ENCODE data around the gene MYO1G.

The MYO1G gene

DNA sequence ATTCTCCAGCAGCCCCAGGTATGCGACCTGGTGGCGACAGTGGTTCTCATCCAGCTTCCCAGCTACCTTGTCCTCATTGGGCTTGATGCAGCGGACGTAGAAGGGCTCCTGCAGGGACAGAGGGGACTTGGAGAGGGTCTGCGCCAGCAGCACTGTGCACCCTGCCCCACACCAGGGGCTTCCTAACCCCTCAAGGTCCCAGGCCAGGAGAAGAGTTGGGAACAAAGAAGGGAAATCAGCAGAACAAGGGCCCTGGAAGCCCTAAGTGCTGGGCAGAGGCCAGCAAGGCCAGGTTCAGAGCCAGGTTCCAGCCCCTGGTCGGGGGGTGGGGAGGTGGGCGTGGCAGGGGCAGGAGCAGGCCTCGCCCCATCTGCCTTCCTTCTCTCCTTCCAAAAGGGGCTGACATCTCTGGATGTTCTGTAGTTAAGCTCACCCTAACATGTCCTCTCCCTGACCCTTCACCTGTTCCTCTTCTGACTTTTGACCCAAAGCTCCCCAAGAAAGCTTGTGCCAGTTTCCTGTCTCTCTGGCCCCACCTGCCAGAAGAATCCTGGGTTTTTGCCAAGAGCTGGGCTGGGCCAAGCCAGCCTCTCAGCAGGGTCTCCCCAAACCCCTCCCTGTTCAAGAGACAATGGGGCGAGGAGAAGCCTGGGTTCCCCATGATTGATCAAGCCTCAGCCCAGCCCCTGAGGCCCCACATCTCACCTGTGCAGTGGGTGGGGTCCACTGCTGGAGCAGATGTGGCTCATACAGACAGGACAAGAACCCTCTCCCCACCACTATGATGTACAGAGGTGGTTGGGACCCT, 11.9 kb downstream of the MYO1G start:
- DNase-seq (ENCODE audit: low read depth) = no peak

GRCh38 chr7:44965937-44966730, 12.7 kb downstream of the MYO1G start:
- DNase-seq (ENCODE audit: low read depth) = no peak

GRCh38 chr7:44965441-44965903, 13.3 kb downstream of the MYO1G start:
- no peak for DNase-seq (ENCODE audit: low read depth)

- no peak for DNase-seq (ENCODE audit: low read depth)
Observed at GRCh38 chr7:44964831-44965440, 13.9 kb downstream of the MYO1G start.

GRCh38 chr7:44964384-44964830, 14.4 kb downstream of the MYO1G start:
- DNase-seq (ENCODE audit: low read depth) = no peak

GRCh38 chr7:44963364-44964290, 15.2 kb downstream of the MYO1G start:
- DNase-seq (ENCODE audit: low read depth) = no peak

DNA sequence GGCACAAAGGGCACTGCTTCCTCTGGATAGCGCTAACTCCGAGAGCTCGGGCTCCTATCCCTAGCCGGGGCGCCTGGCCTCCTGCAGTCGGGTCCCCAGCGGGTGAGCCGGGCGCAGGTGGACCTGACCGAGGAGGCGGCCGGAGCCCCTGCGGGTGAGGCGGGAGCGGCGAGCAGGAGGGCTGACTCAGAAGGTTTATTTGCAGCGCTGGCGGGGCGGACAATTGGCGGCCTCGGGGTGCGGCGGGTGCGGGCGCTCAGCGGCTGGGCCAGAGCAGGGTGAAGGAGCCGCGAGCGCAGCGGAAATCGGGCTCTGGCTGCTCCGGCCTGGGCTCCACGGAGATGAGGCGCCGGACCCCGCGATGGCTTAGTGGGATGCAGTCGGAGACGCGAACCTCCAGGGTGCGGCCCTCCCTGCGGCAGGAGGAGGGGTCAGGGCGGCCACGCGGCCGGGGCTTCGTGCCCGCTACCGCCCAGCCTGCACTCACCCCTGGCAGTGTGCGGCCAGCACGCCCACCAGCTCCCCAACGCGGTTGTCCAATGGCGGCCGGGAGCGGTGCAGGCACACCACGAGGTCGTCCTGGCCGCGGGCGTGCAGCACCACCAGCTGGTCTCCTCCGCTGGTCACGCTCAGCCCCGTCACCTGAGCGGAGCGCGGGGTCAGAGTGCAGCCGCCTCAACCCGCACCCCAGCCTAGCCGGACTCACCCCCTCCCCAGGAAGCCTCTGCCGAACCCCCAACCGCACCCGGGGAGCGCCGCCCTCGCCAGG, 16.1 kb downstream of the MYO1G start:
- DNase-seq (ENCODE audit: low read depth) = no peak

DNA sequence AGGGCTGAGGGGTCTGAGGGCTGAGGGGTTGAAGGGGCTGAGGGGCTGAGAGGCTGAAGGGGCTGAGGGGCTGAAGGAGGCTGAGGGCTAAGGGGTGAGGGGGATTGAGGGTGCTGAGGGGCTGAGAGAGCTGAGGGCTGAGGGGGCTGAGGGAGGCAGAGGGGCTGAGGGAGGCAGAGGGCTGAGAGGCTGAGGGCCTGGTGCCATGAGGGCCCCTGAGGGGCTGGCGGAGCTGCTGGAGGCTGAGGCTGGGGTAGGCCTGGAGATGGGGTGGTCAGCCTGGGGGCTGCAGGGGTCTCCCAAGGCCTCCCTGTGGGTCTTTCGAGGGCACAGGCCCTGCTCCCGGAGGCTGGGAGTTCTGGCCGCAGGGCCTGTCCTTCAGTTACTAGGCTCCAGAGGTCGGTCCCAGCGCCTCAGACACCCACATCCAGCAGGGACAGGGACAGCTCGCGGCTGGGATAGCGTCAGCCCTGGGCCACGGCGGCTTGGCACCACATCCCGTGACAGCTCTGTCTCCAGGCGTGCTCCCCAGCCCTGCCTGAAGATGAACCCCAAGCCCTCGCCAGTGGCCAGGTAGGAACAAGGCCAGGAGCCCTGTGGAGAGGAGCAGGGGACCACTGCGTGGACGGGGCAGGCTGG, 16.9 kb downstream of the MYO1G start:
- DNase-seq (ENCODE audit: low read depth) = no peak

DNA sequence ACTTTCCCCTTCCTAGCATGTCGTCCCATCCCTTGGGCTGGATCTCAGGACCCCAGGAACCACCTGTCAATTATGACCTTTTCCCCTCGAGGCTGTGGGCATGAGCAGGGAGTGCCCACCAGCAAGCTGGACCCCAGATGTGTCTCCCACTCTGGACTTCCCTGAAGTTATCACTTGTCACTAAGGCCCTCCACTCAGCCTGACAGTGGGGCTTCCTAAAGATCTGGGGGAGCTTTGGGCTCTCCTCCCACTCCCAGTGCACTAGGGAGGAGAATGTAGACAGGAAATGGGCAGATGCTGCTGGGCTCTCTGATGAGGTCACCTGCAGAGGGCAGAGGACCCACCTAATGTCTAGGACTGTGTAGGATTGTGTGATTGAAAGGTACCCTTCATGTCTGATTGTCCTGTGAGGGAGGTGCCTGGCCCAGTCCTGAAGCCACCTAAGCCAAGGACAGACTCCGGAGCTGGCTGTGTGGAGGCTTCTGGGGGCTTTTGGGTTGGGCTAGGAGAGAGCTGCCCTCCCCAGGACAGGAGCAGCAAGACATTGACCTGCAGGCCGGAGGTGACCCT, 18.7 kb downstream of the MYO1G start:
- no peak for DNase-seq (ENCODE audit: low read depth)

GRCh38 chr7:44959433-44959951, 19.3 kb downstream of the MYO1G start:
- no peak for DNase-seq (ENCODE audit: low read depth)

GRCh38 chr7:44958645-44959344, 20.0 kb downstream of the MYO1G start:
- DNase-seq (ENCODE audit: low read depth) = no peak

DNA sequence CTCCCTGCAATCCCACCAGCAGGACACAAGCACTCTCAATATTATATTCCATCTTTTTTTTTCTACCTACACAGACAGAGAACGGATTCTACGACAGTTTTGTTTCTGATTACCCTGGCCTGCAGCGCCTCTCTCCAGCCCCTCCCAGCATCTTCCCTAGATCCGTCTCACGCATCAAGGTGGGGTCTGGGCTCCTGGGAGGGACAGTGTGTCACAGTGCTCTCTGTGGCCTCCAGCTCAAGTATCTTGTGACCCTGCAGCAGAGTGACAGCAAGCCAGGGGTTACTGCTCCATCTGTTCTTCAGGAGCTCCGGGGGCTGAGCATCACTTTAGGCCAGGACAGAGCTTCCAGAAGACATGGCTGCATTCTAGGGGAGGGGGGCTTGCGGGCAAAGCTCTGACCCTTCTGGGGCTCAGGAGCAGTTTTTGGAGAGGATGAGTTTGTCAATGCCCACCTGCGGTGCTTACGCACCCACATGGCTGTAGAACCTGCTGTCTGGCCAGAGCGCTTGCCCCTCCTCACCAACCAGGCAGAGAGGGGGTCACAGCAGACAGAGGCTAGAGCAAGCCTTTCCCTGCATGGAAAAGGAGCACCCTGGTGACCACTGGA, 22.6 kb downstream of the MYO1G start:
- DNase-seq (ENCODE audit: low read depth) = no peak

- no peak for DNase-seq (ENCODE audit: low read depth)
Observed at GRCh38 chr7:44955733-44956132, 23.1 kb downstream of the MYO1G start.

DNA sequence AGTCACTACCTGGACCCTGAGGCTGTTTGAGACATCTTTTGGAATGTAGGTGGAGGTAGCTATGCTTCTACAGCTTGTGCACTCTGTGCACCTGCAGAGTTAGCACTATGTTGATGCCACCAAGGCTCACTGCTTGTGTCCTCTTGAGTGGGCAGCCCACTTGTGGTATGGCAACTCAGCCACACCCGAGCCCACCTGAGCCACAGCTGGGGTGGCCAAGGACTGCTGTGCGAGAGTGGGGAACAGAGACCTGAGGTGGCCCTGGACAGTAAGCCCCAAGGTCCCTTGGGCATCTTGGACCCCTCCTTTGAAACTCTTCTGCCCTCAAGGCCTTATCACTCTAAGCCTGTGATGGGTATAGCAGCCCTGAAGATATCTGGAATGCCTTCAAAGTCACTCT, 25.7 kb downstream of the MYO1G start:
- no peak for DNase-seq (ENCODE audit: low read depth)

DNA sequence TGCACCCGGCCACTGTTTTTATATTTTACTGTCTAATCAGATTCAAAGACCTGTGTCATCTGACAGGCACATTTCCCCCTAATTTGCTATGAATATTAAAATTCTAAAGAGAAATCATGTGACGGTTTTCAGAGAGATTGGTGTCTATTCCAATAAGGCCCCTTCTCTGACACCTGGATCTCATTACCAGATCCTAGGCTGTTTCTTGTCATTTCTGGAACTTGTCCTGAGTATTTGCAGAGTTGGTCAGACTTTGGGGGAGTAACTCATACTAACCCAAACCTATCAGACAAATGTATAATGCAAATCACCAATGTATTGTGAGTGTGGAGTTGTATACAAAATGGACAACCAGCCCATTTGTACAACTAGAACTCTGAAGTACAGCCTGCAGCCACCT, 29.5 kb downstream of the MYO1G start:
- DNase-seq (ENCODE audit: low read depth) = no peak

GRCh38 chr7:44945479-44945878, 33.3 kb downstream of the MYO1G start:
- DNase-seq (ENCODE audit: low read depth) = no peak

- DNase-seq (ENCODE audit: low read depth) = no peak
Observed at GRCh38 chr7:44944821-44945220, 34.0 kb downstream of the MYO1G start.

DNA sequence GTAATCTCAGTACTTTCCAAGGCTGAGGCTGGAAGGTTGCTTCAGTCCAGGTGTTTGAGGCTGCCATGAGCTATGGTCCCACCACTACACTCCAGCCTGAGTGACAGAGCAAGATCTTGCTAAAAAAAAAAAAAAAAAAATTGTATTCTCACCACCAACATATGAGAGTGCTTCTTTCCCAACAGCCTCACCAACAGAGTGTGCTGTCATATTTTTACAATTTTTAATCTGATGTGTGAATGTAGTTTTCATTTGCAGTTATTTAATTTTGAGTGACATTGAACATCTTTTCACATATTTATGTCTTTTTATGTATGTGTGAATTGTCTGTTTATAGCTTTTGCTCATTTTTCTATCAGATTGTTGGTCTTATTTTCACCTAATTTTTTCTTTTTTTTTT, 35.2 kb downstream of the MYO1G start:
- DNase-seq (ENCODE audit: low read depth) = no peak

DNA sequence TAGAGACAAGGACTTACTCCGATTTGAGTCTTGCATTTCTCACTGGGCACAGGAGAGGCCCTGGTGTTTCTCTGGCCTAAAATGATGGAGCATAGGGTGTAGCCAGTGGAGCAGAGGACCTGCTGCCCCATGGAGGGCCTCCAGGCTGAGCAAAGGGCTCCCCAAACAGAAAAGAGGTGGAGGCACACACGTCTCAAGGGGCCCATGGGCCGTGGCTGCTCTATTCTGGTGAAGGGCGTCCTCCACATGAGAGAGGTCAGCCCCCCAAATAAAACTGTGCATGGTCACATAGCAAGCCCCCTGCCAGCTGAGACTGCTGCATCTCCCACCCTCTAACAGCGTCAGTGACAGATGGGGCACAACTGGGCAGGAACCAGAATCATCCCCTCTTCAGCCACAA, 41.4 kb downstream of the MYO1G start:
- no peak for DNase-seq (ENCODE audit: low read depth)

Data from CMK (cell line).